Central memory CD4-positive, alpha-beta T cell (primary cell): ENCODE measurements around the gene GIN1.
"Not testable (repeated sequence)": the region's sequence is repeated elsewhere in the genome, so short reads cannot be mapped to it uniquely, and the experiment has no call there.

Experiments used
- DNase-seq: peaks from one replicate; pipeline ENCODE4 v3.0.0; 2022
- total RNA-seq, 3 experiments: gene quantifications; one replicate each; lab custom pipeline; 2026; lab: John Stamatoyannopoulos, UW

Gene GIN1, protein sequence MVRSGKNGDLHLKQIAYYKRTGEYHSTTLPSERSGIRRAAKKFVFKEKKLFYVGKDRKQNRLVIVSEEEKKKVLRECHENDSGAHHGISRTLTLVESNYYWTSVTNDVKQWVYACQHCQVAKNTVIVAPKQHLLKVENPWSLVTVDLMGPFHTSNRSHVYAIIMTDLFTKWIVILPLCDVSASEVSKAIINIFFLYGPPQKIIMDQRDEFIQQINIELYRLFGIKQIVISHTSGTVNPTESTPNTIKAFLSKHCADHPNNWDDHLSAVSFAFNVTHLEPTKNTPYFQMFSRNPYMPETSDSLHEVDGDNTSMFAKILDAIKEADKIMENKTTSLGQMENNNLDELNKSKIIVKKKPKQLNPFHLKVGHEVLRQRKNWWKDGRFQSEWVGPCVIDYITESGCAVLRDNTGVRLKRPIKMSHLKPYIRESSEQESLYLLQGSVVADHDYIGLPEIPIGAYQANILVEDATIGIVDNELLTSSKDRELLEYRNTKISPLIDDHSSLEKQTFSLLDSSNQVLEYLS
- total RNA-seq: 8.5 to 23.4 (median 11.3) reads per million in 3 experiments

GRCh38 chr5:103119765-103120606, at the start of gene GIN1, which contains the start of gene PPIP5K2:
Gene GIN1 (minus strand): TSS chr5:103120138. CDS start chr5:103108707, 11,431 bp downstream.
Gene PPIP5K2 (plus strand): TSS chr5:103120301. CDS start chr5:103129590, 9,289 bp downstream.
- peak; percentile 97 for DNase-seq

DNA sequence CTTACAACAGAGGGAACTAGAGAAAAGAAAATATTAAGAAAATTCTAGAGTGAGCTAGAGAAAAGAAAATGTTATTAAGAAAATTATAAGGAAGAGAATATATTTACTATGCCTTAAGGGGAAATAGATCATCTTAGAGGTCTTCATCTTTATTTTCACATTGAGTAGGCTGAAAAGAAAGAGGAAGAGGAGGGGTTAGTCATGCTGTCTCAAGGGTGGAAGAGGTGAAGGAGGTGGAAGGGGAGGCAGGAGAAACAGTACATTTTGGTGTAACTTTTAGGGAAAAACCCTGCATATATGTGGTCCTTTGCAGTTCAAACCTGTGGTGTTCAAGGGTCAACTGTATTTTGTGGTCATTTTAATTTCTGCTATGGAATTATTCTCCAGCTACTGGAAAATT, 46.8 kb upstream of the GIN1 start:
- DNase-seq: no peak

- no peak for DNase-seq
Observed at GRCh38 chr5:103151156-103151555, 31.2 kb upstream of the GIN1 start.

DNA sequence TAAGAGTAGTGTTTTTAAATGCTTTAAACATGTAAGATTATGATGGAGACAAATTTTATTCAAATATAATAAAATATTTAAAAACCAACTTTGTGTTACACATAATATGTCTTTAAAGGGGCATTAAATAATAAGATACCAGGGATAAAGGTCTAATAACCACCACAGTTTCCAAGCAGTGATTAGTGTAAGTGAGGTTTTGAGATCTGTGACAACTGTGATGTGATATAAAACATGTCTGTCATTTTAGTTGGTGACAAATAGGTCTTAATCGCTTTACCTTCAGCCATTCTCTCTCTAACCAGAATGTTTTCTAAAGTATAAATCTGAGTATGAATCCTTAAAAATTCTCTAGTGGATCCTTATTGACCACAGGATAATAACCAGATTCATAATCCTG, 28.3 kb upstream of the GIN1 start:
- no peak for DNase-seq

DNA sequence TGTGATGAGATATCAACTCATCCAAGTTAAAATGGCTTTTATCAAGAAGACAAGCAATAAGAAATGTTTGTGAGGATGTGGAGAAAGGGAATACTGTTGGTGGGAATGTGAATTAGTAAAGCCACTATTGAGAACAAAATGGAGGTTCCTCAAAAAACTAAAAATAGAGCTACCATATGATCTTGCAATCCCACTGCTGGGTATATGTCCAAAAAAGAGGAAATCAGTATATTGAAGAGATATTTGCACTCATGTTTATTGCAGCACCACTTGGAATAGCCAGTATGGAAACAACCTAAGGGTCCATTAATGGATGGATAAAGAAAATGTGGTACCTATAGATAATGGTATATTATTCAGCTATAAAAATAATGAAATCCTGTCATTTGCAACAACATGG, 25.3 kb upstream of the GIN1 start:
- no peak for DNase-seq

DNA sequence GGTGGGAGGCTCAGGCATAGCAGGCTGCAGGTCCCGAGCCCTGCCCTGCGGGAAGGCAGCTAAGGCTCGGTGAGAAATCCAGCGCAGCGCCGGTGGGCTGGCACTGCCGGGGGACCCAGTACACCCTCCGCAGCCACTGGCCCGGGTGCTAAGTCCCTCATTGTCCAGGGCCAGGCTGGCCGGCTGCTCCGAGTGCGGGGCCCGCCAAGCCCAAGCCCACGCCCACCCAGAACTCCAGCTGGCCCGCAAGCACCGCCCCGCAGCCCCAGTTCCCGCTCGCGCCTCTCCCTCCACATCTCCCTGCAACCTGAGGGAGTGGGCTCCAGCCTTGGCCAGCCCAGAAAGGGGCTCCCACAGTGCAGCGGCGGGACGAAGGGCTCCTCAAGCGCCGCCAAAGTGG, 22.2 kb upstream of the GIN1 start:
- not testable (repeated sequence) for DNase-seq

DNA sequence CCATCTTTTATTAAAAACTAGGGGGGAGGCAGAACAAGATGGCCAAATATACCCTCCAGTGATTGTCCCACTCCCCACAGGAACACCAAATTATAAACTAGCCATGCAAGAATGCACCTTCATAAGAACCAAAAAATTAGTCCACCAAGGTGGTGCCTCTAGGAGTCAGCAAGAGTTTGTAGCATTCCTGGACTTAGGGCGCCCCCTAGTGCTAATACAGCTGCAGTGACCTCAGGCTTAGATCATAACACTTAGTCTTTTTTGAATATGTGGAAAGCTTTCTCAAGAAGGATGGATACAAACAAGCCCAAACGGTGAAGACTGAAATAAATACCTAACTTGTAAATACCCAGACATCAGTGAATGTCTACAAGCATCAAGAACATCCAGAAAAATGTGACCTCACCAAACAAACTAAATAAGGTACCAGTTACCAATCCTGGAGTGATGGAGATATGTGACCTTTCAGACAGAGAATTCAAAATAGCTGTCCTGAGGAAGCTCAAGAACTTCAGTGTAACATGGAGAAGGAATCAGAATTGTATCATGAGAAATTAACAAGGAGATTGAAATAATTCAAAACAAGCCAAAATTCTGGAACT, 19.4 kb upstream of the GIN1 start:
- peak; percentile 75 for DNase-seq

DNA sequence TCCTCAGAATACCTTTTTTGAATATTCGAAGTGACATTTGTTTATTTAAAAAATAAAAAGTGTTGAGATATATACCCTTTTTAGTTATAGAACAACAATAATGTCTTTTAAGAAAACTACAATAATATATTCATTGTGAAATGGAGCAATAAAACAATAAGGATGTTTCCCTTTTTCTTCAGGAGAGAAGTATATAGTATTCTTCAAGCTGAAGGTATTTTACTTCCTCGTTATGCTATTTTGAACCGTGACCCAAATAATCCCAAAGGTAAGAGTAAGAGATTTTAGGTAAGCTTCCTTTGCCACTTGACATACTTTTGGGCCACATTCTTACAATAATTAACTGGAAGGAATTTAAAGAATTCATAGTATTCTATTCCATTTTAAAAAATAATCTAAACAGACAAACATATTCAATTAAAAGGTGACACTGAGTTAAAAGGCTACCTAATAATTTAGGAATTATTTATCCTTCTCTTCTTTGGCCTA, 18.3 kb upstream of the GIN1 start:
- no peak for DNase-seq

DNA sequence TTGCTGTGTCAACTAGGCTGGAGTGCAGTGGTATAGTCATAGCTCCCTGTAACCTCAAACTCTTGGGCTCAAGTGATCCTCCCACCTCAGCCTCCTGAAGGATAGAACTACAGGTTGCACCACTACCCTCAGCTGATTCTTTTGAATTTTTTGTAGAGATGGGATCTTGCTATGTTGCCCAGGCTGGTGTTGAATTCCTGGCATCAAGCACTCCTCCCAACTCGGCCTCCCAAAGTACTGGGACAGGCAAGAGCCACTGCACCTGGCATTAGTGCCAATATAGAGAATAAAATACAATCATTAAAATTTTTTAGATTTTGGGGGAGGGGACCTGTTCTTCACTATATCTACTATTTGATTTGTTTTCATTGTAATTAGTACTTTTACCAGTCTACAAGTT, 15.5 kb upstream of the GIN1 start:
- DNase-seq: no peak

DNA sequence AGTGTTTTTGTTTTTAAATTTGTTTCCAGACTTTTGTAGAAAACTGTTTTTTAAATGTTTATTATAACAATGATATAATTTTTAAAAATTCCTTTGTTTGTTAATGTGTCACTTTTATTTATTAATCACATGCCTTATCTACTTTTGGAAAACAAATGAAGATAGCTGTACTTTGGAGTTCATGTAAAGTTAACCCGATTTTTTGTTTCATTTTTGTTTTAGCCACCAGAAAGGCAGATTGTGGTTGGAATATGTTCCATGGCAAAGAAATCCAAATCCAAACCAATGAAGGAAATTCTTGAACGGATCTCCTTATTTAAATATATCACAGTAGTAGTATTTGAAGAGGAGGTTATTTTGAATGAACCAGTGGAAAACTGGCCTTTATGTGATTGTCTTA, 13.3 kb upstream of the GIN1 start:
- DNase-seq: no peak

DNA sequence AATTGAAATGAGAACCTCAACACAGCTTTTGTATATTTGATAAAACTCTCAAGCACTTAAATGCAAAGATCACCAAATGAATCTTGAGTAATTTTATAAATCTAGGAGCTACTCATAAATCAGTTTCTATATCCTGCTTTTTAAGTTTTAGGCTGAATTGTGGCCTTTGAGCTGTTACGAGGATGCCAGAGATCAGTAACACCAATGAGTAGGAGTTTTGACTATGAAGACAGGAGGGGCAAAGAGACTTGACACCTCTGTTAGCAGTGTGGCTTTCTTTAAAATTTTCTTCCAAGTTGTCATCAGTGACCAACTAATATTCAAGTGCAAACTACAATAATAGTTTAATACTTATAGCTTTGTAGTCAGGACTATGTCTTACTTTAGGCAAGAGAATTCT, 12.7 kb upstream of the GIN1 start:
- no peak for DNase-seq

GRCh38 chr5:103128202-103128601, 8.3 kb upstream of the GIN1 start:
- no peak for DNase-seq

- DNase-seq: no peak
Observed at GRCh38 chr5:103127292-103127817, 7.4 kb upstream of the GIN1 start.

DNA sequence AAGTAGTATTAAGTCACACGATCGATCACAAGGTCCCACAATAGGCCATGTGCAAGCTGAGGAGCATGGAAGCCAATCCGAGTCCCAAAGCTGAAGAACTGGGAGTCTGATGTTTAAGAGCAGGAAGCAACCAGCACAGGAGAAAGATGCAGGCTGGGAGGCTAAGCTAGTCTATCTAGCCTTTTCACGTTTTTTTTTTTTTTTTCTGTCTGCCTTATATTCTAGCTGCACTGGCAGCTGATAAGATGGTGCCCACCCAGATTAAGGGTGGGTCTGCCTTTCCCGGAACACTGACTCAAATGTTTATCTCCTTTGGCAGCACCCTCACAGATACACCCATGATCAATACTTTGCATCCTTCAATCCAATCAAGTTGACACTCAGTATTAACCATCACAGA, 6.6 kb upstream of the GIN1 start:
- DNase-seq: no peak

DNA sequence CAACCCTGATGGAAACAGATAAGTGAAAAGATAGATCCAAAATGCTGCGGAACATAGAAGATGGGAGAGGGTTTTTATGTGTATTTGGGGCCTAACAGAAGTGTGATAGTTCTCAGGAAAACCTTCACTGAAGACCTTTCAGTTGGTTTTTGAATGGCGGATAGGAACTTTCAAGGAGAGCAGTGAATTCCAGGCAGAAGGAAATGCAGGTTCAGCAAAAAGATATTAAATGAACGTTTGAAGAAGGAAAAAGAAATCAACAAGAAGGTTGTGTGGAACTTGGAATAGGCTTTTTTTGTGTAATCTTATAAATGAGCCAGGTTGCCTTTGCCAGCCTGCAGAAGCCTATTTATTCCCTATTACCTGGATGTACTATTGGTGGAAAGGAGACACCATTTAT, 2.3 kb upstream of the GIN1 start:
- DNase-seq: no peak

- DNase-seq: no peak
Observed at GRCh38 chr5:103120607-103121200, 766 bp upstream of the GIN1 start.

- peak; percentile 36 for DNase-seq
Observed at GRCh38 chr5:103119070-103119764, 721 bp downstream of the GIN1 start.

DNA sequence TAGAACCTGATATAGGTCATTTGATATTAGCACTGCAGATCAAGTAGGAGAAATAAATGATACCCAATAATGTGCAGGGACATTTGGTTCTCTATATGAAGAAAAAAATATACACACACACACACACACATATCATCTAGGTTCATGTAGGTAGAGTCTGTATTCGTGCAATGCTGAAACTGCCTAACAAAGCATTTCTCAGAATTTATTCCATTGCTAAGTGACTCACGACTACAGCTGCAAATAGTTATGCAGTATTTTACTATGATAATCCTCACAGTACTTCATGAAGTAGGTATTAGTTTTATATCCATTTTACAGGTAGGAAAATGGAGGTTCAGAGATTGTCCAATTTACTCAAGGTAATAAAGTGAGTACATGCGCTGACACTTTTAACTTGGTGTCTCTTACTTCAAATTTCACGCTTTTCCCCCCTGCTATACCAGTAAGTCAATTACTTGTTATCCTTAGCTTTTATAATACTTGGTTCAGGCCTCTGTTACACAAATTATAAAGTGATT, 2.4 kb downstream of the GIN1 start:
- no peak for DNase-seq

- DNase-seq: no peak
Observed at GRCh38 chr5:103114440-103114839, 5.5 kb downstream of the GIN1 start.

- DNase-seq: no peak
Observed at GRCh38 chr5:103112910-103113309, 7.0 kb downstream of the GIN1 start.

DNA sequence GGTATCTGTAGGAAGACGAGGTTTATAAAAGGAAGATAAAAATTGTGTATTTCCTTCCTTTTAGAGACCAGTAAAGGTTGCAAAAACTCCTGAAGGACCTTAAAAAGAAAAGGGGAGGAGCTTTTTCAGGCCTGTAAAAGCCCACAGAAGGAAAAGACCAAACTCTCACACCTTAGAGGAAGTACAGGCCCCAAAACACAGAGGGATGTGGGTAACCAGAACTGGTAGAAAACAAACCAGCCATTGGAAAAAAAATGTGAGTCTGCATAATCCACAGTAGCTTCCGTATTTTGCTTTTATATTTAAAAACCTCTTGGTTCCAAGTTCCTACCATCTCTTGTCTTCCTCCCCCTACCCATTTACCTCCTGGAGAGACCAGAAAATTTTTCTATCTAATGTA, 8.5 kb downstream of the GIN1 start:
- DNase-seq: peak; percentile 61
